Aortic smooth muscle cell (primary cell): ENCODE data around the gene KIF18A. TPM values are rescaled to one million over a fixed set of nuclear protein-coding genes. Genes with fewer than 3 reads are reported as not detected.

ENCODE experiments used
- total RNA-seq: library from RNA; depleted of rRNA; stranded (reverse); fragments of >200 nt; gene quantifications from 2 replicates; pipeline ENCODE4 v1.2.3, GENCODE V29; 2014

KIF18A gene
- total RNA-seq: 7.8 and 13.9 TPM in 2 replicates

DNA sequence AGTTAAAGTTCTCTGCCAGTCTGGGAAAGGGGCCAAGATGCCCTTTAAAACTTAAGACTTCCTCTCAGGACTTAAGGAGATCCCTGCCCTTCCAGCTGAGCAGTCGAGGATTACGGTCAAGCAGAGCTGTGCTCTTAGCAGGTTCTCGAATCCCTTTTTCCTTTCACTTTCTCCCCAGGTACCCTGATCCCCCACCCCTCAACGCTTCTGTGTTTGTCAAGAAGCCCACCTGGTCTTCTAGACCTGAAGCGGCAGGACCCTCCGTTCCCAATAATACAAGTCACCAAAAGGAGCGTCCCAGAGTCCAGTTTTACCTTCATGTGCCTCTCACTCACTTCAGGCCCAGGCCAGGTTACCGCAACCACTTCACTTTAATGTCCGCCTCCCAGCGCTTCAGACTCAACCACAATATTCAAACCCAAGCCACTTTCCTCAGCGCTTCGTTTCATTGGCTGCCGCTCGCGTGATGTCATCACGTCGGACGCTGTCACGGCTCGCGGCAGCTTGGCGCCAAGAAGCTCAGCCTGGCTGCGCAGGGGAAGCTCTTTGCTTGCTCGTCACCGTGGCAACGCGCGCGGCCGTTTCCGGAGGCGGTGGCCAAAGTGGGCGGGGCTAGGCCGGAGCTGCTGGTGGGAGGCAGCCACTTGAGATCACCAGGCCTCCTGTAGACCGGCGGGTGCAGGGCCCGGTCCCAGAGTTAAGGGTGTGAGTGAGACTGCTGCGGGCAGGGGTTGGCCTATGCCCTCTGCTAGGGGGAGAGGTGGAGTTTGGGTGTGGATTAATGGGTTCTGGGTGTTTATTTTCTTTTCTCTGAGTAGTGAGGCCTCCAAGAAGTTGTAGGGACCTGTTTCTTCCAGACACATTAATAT lies at the start of gene KIF18A, which contains the start of gene METTL15:
Gene KIF18A (minus strand): TSS at position 407 of the 869 bp plus-strand sequence. CDS start 10,209 bp downstream, outside the sequence.
Gene METTL15 (plus strand): TSS at position 639 of the 869 bp plus-strand sequence. CDS start 4,947 bp downstream, outside the sequence.

Other genes starting within 250 kb of the KIF18A start
- gene METTL15, start 232 bp upstream of the KIF18A start, total RNA-seq: 13.2 and 14.0 TPM in 2 replicates